Colon (tissue), 2 donors: ENCODE data around the gene KRTAP22-2.

Source experiments
- FAIRE-seq: peaks from 2 replicates; lab custom pipeline; 2012; peaks lifted over from hg19 to GRCh38; lab: Jason Lieb, UNC
- donor health status: control.
- donor health status: control.

Gene KRTAP22-2

GRCh38 chr21:30561957-30562356 is 28.2 kb downstream of the KRTAP22-2 start:
- FAIRE-seq: no peak

- FAIRE-seq: no peak
Observed at GRCh38 chr21:30561264-30561895, 28.8 kb downstream of the KRTAP22-2 start, which contains the start of gene KRTAP19-7. Gene KRTAP19-7 (minus strand): TSS chr21:30561314. CDS start chr21:30561289, 25 bp downstream.

- no peak for FAIRE-seq
Observed at GRCh38 chr21:30555095-30555494, 35.1 kb downstream of the KRTAP22-2 start.

- no peak for FAIRE-seq
Observed at GRCh38 chr21:30552782-30553181, 37.4 kb downstream of the KRTAP22-2 start.

GRCh38 chr21:30541764-30542163 is 48.4 kb downstream of the KRTAP22-2 start, which contains the start of gene KRTAP19-6:
Gene KRTAP19-6 (minus strand): TSS chr21:30541864. CDS start chr21:30541833, 31 bp downstream.
- no peak for FAIRE-seq
